Activated T-helper 17 cell treated with anti-CD3 and anti-CD28 coated beads, Interleukin-2, amount 50 U/mL, for 72 hours (primary cell): ENCODE results near the gene GLO1. TPM values are rescaled to one million over a fixed set of nuclear protein-coding genes. Genes with fewer than 3 reads are reported as not detected.

ENCODE experiments used
- ATAC-seq: fragments of 150-1000 bp; cut with Tn5 transposase; replicated peaks from 2 replicates; pipeline ENCODE4 v1.10.0; 2021; ENCODE audit warnings: mild to moderate bottlenecking, moderate library complexity
- H3K27ac Mint-ChIP-seq: one replicate; pipeline ENCODE4 v1.8.0; 2022; ENCODE audit warnings: mixed read lengths
- H3K27me3 Mint-ChIP-seq: one replicate; pipeline ENCODE4 v1.8.0; 2022; ENCODE audit warnings: mixed read lengths
- H3K36me3 Mint-ChIP-seq: one replicate; pipeline ENCODE4 v1.8.0; 2022; ENCODE audit warnings: low read depth, mild to moderate bottlenecking, mixed read lengths
- H3K4me1 Mint-ChIP-seq: one replicate; pipeline ENCODE4 v1.8.0; 2022; ENCODE audit warnings: mixed read lengths
- H3K4me3 Mint-ChIP-seq: one replicate; pipeline ENCODE4 v1.8.0; 2022; ENCODE audit warnings: mild to moderate bottlenecking, mixed read lengths
- H3K9me3 Mint-ChIP-seq: one replicate; pipeline ENCODE4 v1.8.0; 2022; ENCODE audit warnings: mixed read lengths
- total RNA-seq, 2 donors: library from RNA; stranded (reverse); gene quantifications; one replicate each; pipeline ENCODE4 v1.2.3, GENCODE V29; 2022

GLO1 gene
- total RNA-seq, 2 donors from 2014 or later = 94.5 to 190 TPM

- Mint-ChIP-seq H3K4me3 (peak overlapping the region; percentile 49), H3K4me1 (peaks cover 18% of the 10 kb centered on the region), H3K27me3 (no peaks in the 10 kb centered on the region), H3K9me3 (no peaks in the 10 kb centered on the region), H3K36me3 (peaks cover 33% of the 10 kb centered on the region), H3K27ac (peak overlapping the region; percentile 81)
- peak; percentile 92 for ATAC-seq
Observed at GRCh38 chr6:38671885-38672467, 31.0 kb downstream of the GLO1 start.

GRCh38 chr6:38658418-38659167 lies 44.4 kb downstream of the GLO1 start:
- H3K27ac Mint-ChIP-seq = no peak overlapping the region
- no peak for ATAC-seq
- H3K36me3 Mint-ChIP-seq = peaks cover 4% of the 10 kb centered on the region
- no peaks in the 10 kb centered on the region for H3K4me1 Mint-ChIP-seq
- no peak overlapping the region for H3K4me3 Mint-ChIP-seq
- H3K27me3 Mint-ChIP-seq = no peaks in the 10 kb centered on the region
- no peaks in the 10 kb centered on the region for H3K9me3 Mint-ChIP-seq

- ATAC-seq = no peak
- no peak overlapping the region for H3K4me3 Mint-ChIP-seq
- peaks cover 4% of the 10 kb centered on the region for H3K36me3 Mint-ChIP-seq
- no peak overlapping the region for H3K27ac Mint-ChIP-seq
- H3K27me3 Mint-ChIP-seq = no peaks in the 10 kb centered on the region
- no peaks in the 10 kb centered on the region for H3K4me1 Mint-ChIP-seq
- H3K9me3 Mint-ChIP-seq = no peaks in the 10 kb centered on the region
Observed at GRCh38 chr6:38656896-38657295, 46.0 kb downstream of the GLO1 start.

- no peak overlapping the region for H3K4me3 Mint-ChIP-seq
- peaks cover 4% of the 10 kb centered on the region for H3K36me3 Mint-ChIP-seq
- no peaks in the 10 kb centered on the region for H3K9me3 Mint-ChIP-seq
- H3K27ac Mint-ChIP-seq = no peak overlapping the region
- no peaks in the 10 kb centered on the region for H3K27me3 Mint-ChIP-seq
- no peaks in the 10 kb centered on the region for H3K4me1 Mint-ChIP-seq
- ATAC-seq = no peak
Observed at GRCh38 chr6:38654263-38654662, 48.7 kb downstream of the GLO1 start.

GRCh38 chr6:38651121-38651784 lies 51.7 kb downstream of the GLO1 start:
- no peak for ATAC-seq
- H3K4me3 Mint-ChIP-seq = no peak overlapping the region
- no peak overlapping the region for H3K27ac Mint-ChIP-seq
- H3K9me3 Mint-ChIP-seq = no peaks in the 10 kb centered on the region
- no peaks in the 10 kb centered on the region for H3K27me3 Mint-ChIP-seq
- H3K36me3 Mint-ChIP-seq = no peaks in the 10 kb centered on the region
- no peaks in the 10 kb centered on the region for H3K4me1 Mint-ChIP-seq

- H3K4me3 Mint-ChIP-seq = no peak overlapping the region
- no peaks in the 10 kb centered on the region for H3K36me3 Mint-ChIP-seq
- H3K9me3 Mint-ChIP-seq = no peaks in the 10 kb centered on the region
Observed at GRCh38 chr6:38650207-38650752, 52.7 kb downstream of the GLO1 start.

GRCh38 chr6:38649744-38650143 lies 53.2 kb downstream of the GLO1 start:
- H3K4me1 Mint-ChIP-seq = no peaks in the 10 kb centered on the region
- no peak for ATAC-seq
- H3K27me3 Mint-ChIP-seq = no peaks in the 10 kb centered on the region
- H3K27ac Mint-ChIP-seq = no peak overlapping the region
- no peak overlapping the region for H3K4me3 Mint-ChIP-seq
- no peaks in the 10 kb centered on the region for H3K9me3 Mint-ChIP-seq
- H3K36me3 Mint-ChIP-seq = no peaks in the 10 kb centered on the region

More at GRCh38 chr6:38650207-38650752, 52.7 kb downstream of the GLO1 start:
- Mint-ChIP-seq H3K4me1 (no peaks in the 10 kb centered on the region), H3K27me3 (no peaks in the 10 kb centered on the region), H3K27ac (no peak overlapping the region)
- peak; percentile 32 for ATAC-seq

- H3K4me3 Mint-ChIP-seq = no peak overlapping the region
- H3K27me3 Mint-ChIP-seq = no peaks in the 10 kb centered on the region
- no peak overlapping the region for H3K27ac Mint-ChIP-seq
- no peaks in the 10 kb centered on the region for H3K36me3 Mint-ChIP-seq
- H3K9me3 Mint-ChIP-seq = no peaks in the 10 kb centered on the region
- no peaks in the 10 kb centered on the region for H3K4me1 Mint-ChIP-seq
- no peak for ATAC-seq
Observed at GRCh38 chr6:38648629-38649028, 54.3 kb downstream of the GLO1 start.

- H3K27ac Mint-ChIP-seq = no peak overlapping the region
- no peaks in the 10 kb centered on the region for H3K27me3 Mint-ChIP-seq
- no peaks in the 10 kb centered on the region for H3K9me3 Mint-ChIP-seq
- H3K4me1 Mint-ChIP-seq = peaks cover 9% of the 10 kb centered on the region
- no peaks in the 10 kb centered on the region for H3K36me3 Mint-ChIP-seq
- no peak overlapping the region for H3K4me3 Mint-ChIP-seq
- ATAC-seq = no peak
Observed at GRCh38 chr6:38646166-38646878, 56.6 kb downstream of the GLO1 start.

- no peak for ATAC-seq
- no peaks in the 10 kb centered on the region for H3K36me3 Mint-ChIP-seq
- H3K9me3 Mint-ChIP-seq = no peaks in the 10 kb centered on the region
- peaks cover 14% of the 10 kb centered on the region for H3K4me1 Mint-ChIP-seq
- H3K27me3 Mint-ChIP-seq = no peaks in the 10 kb centered on the region
- no peak overlapping the region for H3K27ac Mint-ChIP-seq
- no peak overlapping the region for H3K4me3 Mint-ChIP-seq
Observed at GRCh38 chr6:38644951-38645350, 58.0 kb downstream of the GLO1 start.

- Mint-ChIP-seq H3K4me1 (peaks cover 46% of the 10 kb centered on the region), H3K9me3 (no peaks in the 10 kb centered on the region), H3K4me3 (peak overlapping the region; percentile 86), H3K27ac (peak overlapping the region; percentile 90), H3K27me3 (no peaks in the 10 kb centered on the region), H3K36me3 (no peaks in the 10 kb centered on the region)
- peak; percentile 36 for ATAC-seq
Observed at GRCh38 chr6:38640216-38640909, 62.6 kb downstream of the GLO1 start.

- Mint-ChIP-seq H3K27ac (peak within 1 kb of the TSS; percentile 90), H3K4me3 (peak within 1 kb of the TSS; percentile 86), H3K36me3 (no peaks in the 10 kb centered on the region), H3K9me3 (no peaks in the 10 kb centered on the region), H3K4me1 (peaks cover 49% of the 10 kb centered on the region), H3K27me3 (no peaks in the 10 kb centered on the region)
- ATAC-seq = peak; percentile 76
Observed at GRCh38 chr6:38639498-38640215, 63.3 kb downstream of the GLO1 start, which contains the start of gene BTBD9. TSS of gene BTBD9 (minus strand) at chr6:38639929.

- Mint-ChIP-seq H3K9me3 (no peaks in the 10 kb centered on the region), H3K27ac (peak overlapping the region; percentile 90), H3K36me3 (no peaks in the 10 kb centered on the region), H3K27me3 (no peaks in the 10 kb centered on the region), H3K4me3 (peak overlapping the region; percentile 86), H3K4me1 (peaks cover 51% of the 10 kb centered on the region)
- ATAC-seq = peak; percentile 83
Observed at GRCh38 chr6:38638941-38639497, 63.9 kb downstream of the GLO1 start.
